Liver (tissue), 3 donors: ENCODE measurements around the gene ERGIC2.

Experiments
- CTCF ChIP-seq: fragments of 150-350 bp; IDR thresholded peaks from 2 replicates; pipeline ENCODE4 v1.5.1; 2017; ENCODE audit warnings: improper control_type of control experiment, low read depth, low read length; ENCODE audit not compliant: missing input control
- JUND ChIP-seq, 2 donors: IDR thresholded peaks; 2 replicates each; pipeline ENCODE4 v1.6.1; 2016; ENCODE audit warnings: antibody characterized with exemption in 2 of 2
- donor health status: healthy.
- donor health status: healthy.

DNA sequence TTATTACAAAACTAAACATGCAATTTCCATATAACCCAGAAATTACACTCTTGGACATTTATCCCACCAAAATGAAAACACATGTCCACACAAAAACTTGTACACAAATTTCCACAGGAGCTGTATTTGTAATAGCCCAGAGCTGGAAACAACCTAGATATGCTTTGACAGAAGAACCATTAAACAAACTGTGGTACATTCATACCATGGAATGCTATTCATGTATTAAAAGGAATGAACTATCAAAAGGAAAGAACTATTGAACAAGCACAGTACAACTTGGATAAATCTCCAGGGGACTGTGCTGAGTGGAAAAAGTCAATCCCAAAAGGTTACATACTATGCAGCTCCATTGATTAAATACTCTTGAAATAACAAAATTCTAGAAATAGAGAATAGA, 35.8 kb upstream of the ERGIC2 start:
- TF ChIP-seq JUND (IDR thresholded peaks at IDR 0.05) (no peak), CTCF (no peak)
